A549 (cell line): ENCODE data around the gene GNG2. TPM values are rescaled to one million over a fixed set of nuclear protein-coding genes. Genes with fewer than 3 reads are reported as not detected.

Source experiments
- ATAC-seq, 2 experiments: fragments of 200-7000 bp in 1 of 2; fragments of >200 bp in 1 of 2; cut with Nextera tagmentation in 1 of 2; cut with Tn5 transposase in 1 of 2; 3 replicates each; pipeline versions ENCODE4 v1.8.0 to v1.9.1; 2018 to 2020; ENCODE audit warnings: mild to moderate bottlenecking in 1 of 2, moderate library complexity in 1 of 2
- CTCF ChIA-PET: fragments of 300-600 bp; sonication (Branson Sonifier 250); formaldehyde crosslinking; extraction: SDS; loops from one replicate; lab custom pipeline; 2021; ENCODE audit warnings: antibody characterized with exemption, inconsistent platforms; lab: Yijun Ruan, JAX
- POLR2A ChIA-PET: fragments of 350-600 bp; formaldehyde crosslinking; extraction: SDS; loops from one replicate; lab custom pipeline; 2021; ENCODE audit warnings: antibody characterized with exemption, inconsistent platforms; lab: Yijun Ruan, JAX
- DNase-seq, 2 experiments: peaks; one replicate each; pipeline versions ENCODE4 v3.0.0 to v3.0.0-alpha.2; 2011 to 2016; ENCODE audit warnings: low read depth in 1 of 2, low spot score in 1 of 2
- FAIRE-seq: peaks from 2 replicates; lab custom pipeline; 2011; peaks lifted over from hg19 to GRCh38; lab: Jason Lieb, UNC
- H3K27ac ChIP-seq, 2 experiments: fragments of >200 bp; sonication (Bioruptor Twin); formaldehyde crosslinking; 3 replicates each; pipeline ENCODE4 v1.5.1; 2016 to 2017
- H3K4me1 ChIP-seq: fragments of >200 bp; sonication (Bioruptor Twin); formaldehyde crosslinking; 3 replicates; pipeline ENCODE4 v1.6.1; 2016
- H3K4me2 ChIP-seq: fragments of >200 bp; sonication (Bioruptor Twin); formaldehyde crosslinking; 3 replicates; pipeline ENCODE4 v1.6.1; 2016
- H3K4me3 ChIP-seq: fragments of >200 bp; sonication (Bioruptor Twin); formaldehyde crosslinking; 3 replicates; pipeline ENCODE4 v1.5.1; 2016
- H3K9me3 ChIP-seq: fragments of >200 bp; sonication (Bioruptor Twin); formaldehyde crosslinking; 3 replicates; pipeline ENCODE4 v1.6.1; 2016
- ATOH8 ChIP-seq: fragments of 250-450 bp; sonication (Bioruptor Pico); IDR thresholded peaks from 2 replicates; pipeline ENCODE4 v1.5.0; 2020; ENCODE audit warnings: low read depth, mild to moderate bottlenecking, moderate library complexity
- BHLHE40 ChIP-seq: IDR thresholded peaks from 2 replicates; pipeline ENCODE4 v1.6.1; 2012; ENCODE audit warnings: low read depth, low read length, inconsistent platforms
- CBX2 ChIP-seq: fragments of 200-600 bp; sonication (generic); IDR thresholded peaks from 2 replicates; pipeline ENCODE4 v1.6.1; 2016; ENCODE audit warnings: low read depth, mild to moderate bottlenecking, borderline replicate concordance
- CHD4 ChIP-seq: fragments of 200-600 bp; sonication (generic); IDR thresholded peaks from 2 replicates; pipeline ENCODE4 v1.6.1; 2016; ENCODE audit warnings: antibody characterized with exemption, mild to moderate bottlenecking, borderline replicate concordance
- CTCF ChIP-seq: fragments of >200 bp; sonication (Bioruptor Twin); formaldehyde crosslinking; IDR thresholded peaks from 3 replicates; pipeline ENCODE4 v1.5.1; 2016
- E2F6 ChIP-seq: IDR thresholded peaks from 2 replicates; pipeline ENCODE4 v1.6.1; 2012; ENCODE audit warnings: low read depth, borderline replicate concordance
- FOSB ChIP-seq: fragments of 250-450 bp; sonication (Bioruptor Pico); IDR thresholded peaks from 2 replicates; pipeline ENCODE4 v1.5.0; 2020; ENCODE audit warnings: mild to moderate bottlenecking, moderate library complexity
- FOSL2 ChIP-seq, 2 experiments: fragments of 450-650 bp in 1 of 2; fragments of >200 bp in 1 of 2; sonication (Bioruptor Twin) in 1 of 2; formaldehyde crosslinking; IDR thresholded peaks; 2 replicates each; pipeline versions ENCODE4 v1.5.0 to v1.6.1; 2016 to 2020; ENCODE audit warnings: mild to moderate bottlenecking in 1 of 2, moderate library complexity in 1 of 2
- HMGXB4 ChIP-seq: fragments of 250-450 bp; sonication (Bioruptor Pico); IDR thresholded peaks from 2 replicates; pipeline ENCODE4 v1.5.0; 2021; ENCODE audit warnings: mild to moderate bottlenecking, moderate library complexity, borderline replicate concordance
- HOXB13 ChIP-seq: fragments of 250-450 bp; sonication (Bioruptor Pico); IDR thresholded peaks from 2 replicates; pipeline ENCODE4 v1.5.0; 2020; ENCODE audit warnings: low read depth, mild to moderate bottlenecking, moderate library complexity
- JUN ChIP-seq, 2 experiments: fragments of >200 bp; sonication (Bioruptor Twin); formaldehyde crosslinking; IDR thresholded peaks; 2 replicates in 1 of 2; 3 replicates in 1 of 2; pipeline ENCODE4 v1.6.1; 2016 to 2017
- MAFK ChIP-seq: fragments of 450-650 bp; IDR thresholded peaks from 2 replicates; pipeline ENCODE4 v1.6.1; 2014; ENCODE audit not compliant: partially characterized antibody
- MAX ChIP-seq: IDR thresholded peaks from 2 replicates; pipeline ENCODE4 v1.6.1; 2012
- MAZ ChIP-seq: fragments of 150-350 bp; IDR thresholded peaks from 2 replicates; pipeline ENCODE4 v1.6.1; 2014; ENCODE audit warnings: antibody characterized with exemption, low read depth, low read length, borderline replicate concordance
- NFE2L2 ChIP-seq: fragments of 150-350 bp; conservative IDR thresholded peaks from 2 replicates; pipeline ENCODE4 v1.6.1; 2014; ENCODE audit warnings: low read length
- POLR2A ChIP-seq: IDR thresholded peaks from 2 replicates; pipeline ENCODE4 v1.6.1; 2012; ENCODE audit warnings: mild to moderate bottlenecking, low read length
- RAD21 ChIP-seq, 2 experiments: fragments of >200 bp in 1 of 2; sonication (Bioruptor Twin) in 1 of 2; formaldehyde crosslinking in 1 of 2; IDR thresholded peaks in 1 of 2; conservative IDR thresholded peaks in 1 of 2; 2 replicates in 1 of 2; 3 replicates in 1 of 2; pipeline ENCODE4 v1.6.1; 2012 to 2018; ENCODE audit warnings: inconsistent platforms in 1 of 2
- RARB ChIP-seq: fragments of 250-450 bp; sonication (Bioruptor Pico); IDR thresholded peaks from 2 replicates; pipeline ENCODE4 v1.8.0; 2021; ENCODE audit warnings: mild to moderate bottlenecking, moderate library complexity
- RCOR1 ChIP-seq: fragments of 150-350 bp; IDR thresholded peaks from 2 replicates; pipeline ENCODE4 v1.6.1; 2014; ENCODE audit warnings: antibody characterized with exemption, low read length, low read depth
- SREBF2 ChIP-seq: fragments of 450-650 bp; IDR thresholded peaks from 2 replicates; pipeline ENCODE4 v1.6.1; 2014; ENCODE audit warnings: mild to moderate bottlenecking, moderate library complexity
- ZC3H11A ChIP-seq: fragments of 450-650 bp; IDR thresholded peaks from 2 replicates; pipeline ENCODE4 v1.6.1; 2014; ENCODE audit warnings: antibody characterized with exemption, mild to moderate bottlenecking
- WGBS: methylation state at CpG from one replicate; pipeline ENCODE4 v1.1.6; 2017; ENCODE audit errors: missing lambda C conversion rate; 5-methylcytosine and 5-hydroxymethylcytosine counted together
- polyA plus RNA-seq, 4 experiments: library from polyadenylated mRNA; depleted of rRNA in 3 of 4; stranded (reverse); fragments of >200 nt; fragmentation: RNase III in 1 of 4; extraction: RNeasy Plus Mini Kit Qiagen cat#74134 plus additional on column Dnase treatment in 1 of 4; gene quantifications; 2 replicates in 3 of 4; 3 replicates in 1 of 4; pipeline ENCODE4 v1.2.3, GENCODE V29; 2011 to 2017

GNG2 gene
- polyA plus RNA-seq, 2 of the 4 experiments (the other 2 are of a cell fraction) = 2.1 to 3.0 TPM

GRCh38 chr14:51912112-51912786 lies 51.8 kb downstream of the GNG2 start:
- no peak overlapping the region for H3K27ac ChIP-seq
- DNase-seq (no peak), ATAC-seq (no peak), FAIRE-seq (no peak)
- H3K9me3 ChIP-seq = no peaks in the 10 kb centered on the region
- H3K4me1 ChIP-seq = no peaks in the 10 kb centered on the region
- POLR2A ChIA-PET = no interaction called here
- CTCF ChIA-PET = interaction anchor here (1.4 kb wide), 1 partner anchor 8 kb away, joined by 5 read pairs; no protein-coding TSS in a partner anchor
- H3K4me3 ChIP-seq = no peak overlapping the region
- WGBS = 67% methylated on average over 2 of the region's 2 CpGs
- no peak for TF ChIP-seq CHD4
- no peak for TF ChIP-seq ATOH8 (CRISPR knock-in tag)
- TF ChIP-seq RARB = no peak
- TF ChIP-seq HMGXB4 (CRISPR knock-in tag) = no peak
- no peak for TF ChIP-seq E2F6
- TF ChIP-seq CTCF = no peak
- H3K4me2 ChIP-seq = no peak overlapping the region

- Histone ChIP-seq H3K4me3 (no peak overlapping the region), H3K27ac (no peak overlapping the region), H3K9me3 (no peaks in the 10 kb centered on the region), H3K4me2 (no peak overlapping the region), H3K4me1 (no peaks in the 10 kb centered on the region)
- ChIA-PET POLR2A (no interaction called here), CTCF (interaction anchor here (0.8 to 1.4 kb wide), 3 partner anchors 10 to 126 kb away, joined by 3 read pairs; no protein-coding TSS in a partner anchor)
- no peak for ATAC-seq
- TF ChIP-seq CBX2 = no peak
- no peak for TF ChIP-seq SREBF2
- no peak for TF ChIP-seq HOXB13
- TF ChIP-seq RCOR1 = no peak
- TF ChIP-seq ZC3H11A = no peak
- no peak for TF ChIP-seq POLR2A
- no peak for TF ChIP-seq HMGXB4 (CRISPR knock-in tag)
- no peak for TF ChIP-seq MAFK
- TF ChIP-seq FOSL2 (IDR thresholded peaks at IDR 0.05) = no peak
- no peak for TF ChIP-seq FOSL2 (CRISPR knock-in tag; IDR thresholded peaks at IDR 0.05)
- no peak for TF ChIP-seq MAZ
- no peak for TF ChIP-seq BHLHE40
- no peak for TF ChIP-seq MAX
- TF ChIP-seq NFE2L2 = no peak
- TF ChIP-seq FOSB (CRISPR knock-in tag) = no peak
- TF ChIP-seq RAD21 (conservative IDR thresholded peaks at IDR 0.05 in 1 of 2, IDR thresholded peaks at IDR 0.05 in 1 of 2) = no peak
- TF ChIP-seq JUN (IDR thresholded peaks at IDR 0.05) = no peak
- 78% methylated on average over 6 of the region's 6 CpGs for WGBS
- no peak for FAIRE-seq
- no peak for DNase-seq
These were observed 53.9 kb downstream of the GNG2 start for GRCh38 chr14:51914310-51914709.
